Fibroblast of lung (primary cell): Measurements from ENCODE around the gene SLC44A1. TPM values are rescaled to one million over a fixed set of nuclear protein-coding genes. Genes with fewer than 3 reads are reported as not detected.

ENCODE experiments used
- DNase-seq, 2 donors: peaks; one replicate each; pipeline versions ENCODE4 v3.0.0 to v3.0.0-alpha.2; 2010; ENCODE audit warnings: low read depth in 2 of 2
- H2AFZ ChIP-seq: 2 replicates; pipeline ENCODE4 v1.5.1; 2012; ENCODE audit warnings: low read length, control low read depth, inconsistent platforms
- H3K27ac ChIP-seq: 2 replicates; pipeline ENCODE4 v1.5.1; 2011; ENCODE audit warnings: low read length, control low read depth; ENCODE audit not compliant: insufficient read depth
- H3K27me3 ChIP-seq: 2 replicates; pipeline ENCODE4 v1.5.1; 2011; ENCODE audit warnings: mild to moderate bottlenecking, low read length; ENCODE audit not compliant: control insufficient read depth, insufficient read depth
- H3K36me3 ChIP-seq: 2 replicates; pipeline ENCODE4 v1.5.1; 2011; ENCODE audit warnings: low read length; ENCODE audit not compliant: control insufficient read depth, insufficient read depth
- H3K4me1 ChIP-seq: 2 replicates; pipeline ENCODE4 v1.5.1; 2011; ENCODE audit warnings: low read length; ENCODE audit not compliant: control insufficient read depth, insufficient read depth; ENCODE audit errors: extremely low read depth
- H3K4me2 ChIP-seq: 2 replicates; pipeline ENCODE4 v1.5.1; 2011; ENCODE audit warnings: low read length, control low read depth; ENCODE audit not compliant: insufficient read depth; ENCODE audit errors: extremely low read depth
- H3K4me3 ChIP-seq, 4 experiments: fragments of 200-600 bp in 1 of 4; sonication (generic) in 1 of 4; replicated peaks in 1 of 4; 2 replicates each; pipeline ENCODE4 v1.5.1; 2011 to 2016; ENCODE audit warnings: low read length in 4 of 4, low read depth in 3 of 4, mild to moderate bottlenecking in 3 of 4, control low read depth in 2 of 4, inconsistent platforms in 1 of 4, mixed read lengths in 1 of 4; ENCODE audit not compliant: insufficient read depth in 1 of 4; ENCODE audit errors: control extremely low read depth in 1 of 4
- H3K79me2 ChIP-seq: 2 replicates; pipeline ENCODE4 v1.5.1; 2012; ENCODE audit warnings: mild to moderate bottlenecking, low read length, inconsistent platforms; ENCODE audit not compliant: control insufficient read depth, insufficient read depth
- H3K9ac ChIP-seq: 2 replicates; pipeline ENCODE4 v1.5.1; 2011; ENCODE audit warnings: mild to moderate bottlenecking, low read length, control low read depth; ENCODE audit not compliant: insufficient read depth
- H3K9me3 ChIP-seq: 2 replicates; pipeline ENCODE4 v1.5.1; 2012; ENCODE audit warnings: low read depth, low read length; ENCODE audit not compliant: control insufficient read depth, insufficient read depth
- H4K20me1 ChIP-seq: 2 replicates; pipeline ENCODE4 v1.5.1; 2011; ENCODE audit warnings: low read length; ENCODE audit not compliant: control insufficient read depth, insufficient read depth; ENCODE audit errors: extremely low read depth
- EZH2 ChIP-seq: IDR thresholded peaks from 2 replicates; pipeline ENCODE4 v1.5.1; 2012; ENCODE audit warnings: low read length, control low read depth, mild to moderate bottlenecking; ENCODE audit errors: missing control alignments
- polyA plus RNA-seq, 2 donors: library from polyadenylated mRNA; depleted of rRNA in 1 of 2; stranded (reverse) in 1 of 2; unstranded in 1 of 2; fragments of >200 nt; gene quantifications; 2 replicates each; pipeline ENCODE4 v1.2.1, GENCODE V29; 2011 to 2012; ENCODE audit warnings: missing spikeins in 1 of 2
- total RNA-seq: library from RNA; depleted of rRNA; stranded (reverse); fragments of >200 nt; gene quantifications from 2 replicates; pipeline ENCODE4 v1.2.1, GENCODE V29; 2014
- TF ChIP-seq, protein P1 (sequence below), 2 donors: IDR thresholded peaks in 1 of 2; conservative IDR thresholded peaks in 1 of 2; 1 replicate in 1 of 2; 2 replicates in 1 of 2; pipeline ENCODE4 v1.5.1; 2011 to 2012; ENCODE audit warnings: low read length in 2 of 2, control low read depth in 1 of 2, inconsistent platforms in 1 of 2, low read depth in 1 of 2, mild to moderate bottlenecking in 1 of 2

The SLC44A1 gene
- total and polyA plus RNA-seq, 2 donors (not counting 1 experiment from before 2014, with no cell fraction given) = 35.9 to 54.2 TPM

DNA sequence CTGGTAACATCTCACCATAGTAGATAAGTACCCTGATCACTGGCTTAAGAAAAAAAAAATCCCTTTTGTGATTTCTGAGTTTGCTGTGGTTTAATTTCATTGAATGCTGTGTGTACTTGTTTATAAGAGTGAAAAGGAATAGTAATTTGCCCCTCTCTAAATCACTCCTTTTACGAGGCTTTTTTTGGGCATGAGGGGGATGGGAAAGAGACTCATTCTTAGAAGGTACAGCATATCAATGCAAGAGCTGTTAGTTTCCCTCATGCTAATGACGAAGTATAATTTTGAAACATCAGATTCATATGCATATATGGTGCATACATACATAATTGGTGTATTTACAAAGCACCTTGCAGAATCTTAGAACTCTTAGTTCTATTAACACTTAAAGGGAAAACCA lies 2.4 kb upstream of the SLC44A1 start:
- Histone ChIP-seq H3K9ac (no peak overlapping the region), H3K36me3 (no peaks in the 10 kb centered on the region), H4K20me1 (no peaks in the 10 kb centered on the region), H3K4me1 (no peaks in the 10 kb centered on the region), H3K27me3 (no peaks in the 10 kb centered on the region), H3K79me2 (no peaks in the 10 kb centered on the region), H3K9me3 (no peaks in the 10 kb centered on the region), H2AFZ (no peak overlapping the region), H3K4me2 (peak overlapping the region; percentile 9), H3K4me3 (peak overlapping the region in 1 of 4 experiments; percentile 9), H3K27ac (no peak overlapping the region)
- TF ChIP-seq, protein P1, sequence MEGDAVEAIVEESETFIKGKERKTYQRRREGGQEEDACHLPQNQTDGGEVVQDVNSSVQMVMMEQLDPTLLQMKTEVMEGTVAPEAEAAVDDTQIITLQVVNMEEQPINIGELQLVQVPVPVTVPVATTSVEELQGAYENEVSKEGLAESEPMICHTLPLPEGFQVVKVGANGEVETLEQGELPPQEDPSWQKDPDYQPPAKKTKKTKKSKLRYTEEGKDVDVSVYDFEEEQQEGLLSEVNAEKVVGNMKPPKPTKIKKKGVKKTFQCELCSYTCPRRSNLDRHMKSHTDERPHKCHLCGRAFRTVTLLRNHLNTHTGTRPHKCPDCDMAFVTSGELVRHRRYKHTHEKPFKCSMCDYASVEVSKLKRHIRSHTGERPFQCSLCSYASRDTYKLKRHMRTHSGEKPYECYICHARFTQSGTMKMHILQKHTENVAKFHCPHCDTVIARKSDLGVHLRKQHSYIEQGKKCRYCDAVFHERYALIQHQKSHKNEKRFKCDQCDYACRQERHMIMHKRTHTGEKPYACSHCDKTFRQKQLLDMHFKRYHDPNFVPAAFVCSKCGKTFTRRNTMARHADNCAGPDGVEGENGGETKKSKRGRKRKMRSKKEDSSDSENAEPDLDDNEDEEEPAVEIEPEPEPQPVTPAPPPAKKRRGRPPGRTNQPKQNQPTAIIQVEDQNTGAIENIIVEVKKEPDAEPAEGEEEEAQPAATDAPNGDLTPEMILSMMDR (conservative IDR thresholded peaks at IDR 0.05 in 1 of 2, IDR thresholded peaks at IDR 0.05 in 1 of 2; ENCODE audit: low read depth in 1 of 2, low read length in 2 of 2) = no peak
- no peak for TF ChIP-seq EZH2
- no peak for DNase-seq

DNA sequence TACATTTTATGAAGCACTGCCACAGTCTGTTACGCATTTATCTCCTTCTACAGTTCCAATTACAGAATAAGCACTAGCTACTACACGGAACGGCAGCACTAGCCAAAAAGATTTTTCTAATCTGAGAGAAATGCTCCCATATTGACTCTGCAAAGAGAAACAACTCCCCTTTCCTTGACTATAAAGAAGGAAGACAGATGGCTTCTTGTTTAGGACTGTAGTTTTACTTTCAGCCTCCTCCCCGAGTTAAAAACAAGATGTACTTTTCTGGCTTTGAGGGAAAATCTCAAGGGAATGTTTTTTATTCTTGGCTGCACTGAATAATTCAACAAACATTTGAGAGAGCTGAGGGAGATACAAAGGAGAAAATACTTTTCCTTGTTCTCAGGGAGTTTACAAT lies 1.9 kb upstream of the SLC44A1 start:
- peak in 1 of 2 donors; percentile 44 for DNase-seq
- peaks cover 1% of the 10 kb centered on the region for H3K79me2 ChIP-seq
- H3K4me3 ChIP-seq = peak overlapping the region in 1 of 4 experiments; percentile 9
- H3K36me3 ChIP-seq = no peaks in the 10 kb centered on the region
- no peaks in the 10 kb centered on the region for H3K27me3 ChIP-seq
- no peaks in the 10 kb centered on the region for H3K4me1 ChIP-seq
- H3K9me3 ChIP-seq = no peaks in the 10 kb centered on the region
- peak overlapping the region; percentile 9 for H3K4me2 ChIP-seq
- H4K20me1 ChIP-seq = no peaks in the 10 kb centered on the region
- no peak overlapping the region for H3K27ac ChIP-seq
- TF ChIP-seq EZH2 = no peak
- TF ChIP-seq, protein P1 (conservative IDR thresholded peaks at IDR 0.05 in 1 of 2, IDR thresholded peaks at IDR 0.05 in 1 of 2; ENCODE audit: low read depth in 1 of 2, low read length in 2 of 2) = no peak
- H2AFZ ChIP-seq = peak overlapping the region; percentile 9
- H3K9ac ChIP-seq = no peak overlapping the region

DNA sequence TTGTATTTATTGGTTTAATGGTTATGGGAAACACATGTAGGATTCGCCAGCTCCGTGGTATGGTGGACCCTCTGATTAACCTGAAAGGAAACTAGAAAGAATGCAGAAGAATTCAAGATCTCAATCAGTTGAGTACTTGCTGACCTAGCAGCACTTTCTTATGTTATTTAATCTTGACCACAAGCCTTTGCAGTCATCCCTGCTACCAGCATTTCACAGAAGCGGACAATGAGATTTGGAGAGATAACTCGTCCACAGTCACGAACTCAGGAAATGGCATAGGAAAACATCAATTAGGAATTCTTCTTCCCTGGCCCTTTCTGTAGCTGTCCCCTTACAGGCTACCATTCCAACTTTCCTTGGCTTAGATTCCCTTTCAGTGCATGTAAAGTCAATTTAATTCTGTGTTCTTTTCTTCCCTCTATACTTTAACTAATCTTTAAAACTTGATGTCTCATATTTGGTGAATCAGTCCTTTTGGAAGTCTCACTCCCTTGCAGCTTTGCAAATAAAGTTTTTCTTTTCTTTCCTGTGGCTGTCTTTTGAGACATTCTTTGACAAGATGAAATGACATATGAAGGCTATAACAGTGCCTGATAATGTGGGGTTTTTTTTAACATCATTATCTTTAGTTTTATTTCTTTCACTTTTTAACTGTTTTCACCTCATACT lies 1.3 kb upstream of the SLC44A1 start:
- Histone ChIP-seq H3K27ac (no peak overlapping the region), H3K9ac (no peak overlapping the region), H3K27me3 (no peaks in the 10 kb centered on the region), H3K4me1 (no peaks in the 10 kb centered on the region), H3K4me3 (peak overlapping the region in 2 of 4 experiments; percentile 4 to 9), H3K4me2 (peak overlapping the region; percentile 9), H3K9me3 (no peaks in the 10 kb centered on the region), H3K79me2 (peaks cover 1% of the 10 kb centered on the region), H3K36me3 (no peaks in the 10 kb centered on the region), H2AFZ (peak overlapping the region; percentile 2), H4K20me1 (no peaks in the 10 kb centered on the region)
- TF ChIP-seq EZH2 = no peak
- TF ChIP-seq, protein P1 (conservative IDR thresholded peaks at IDR 0.05 in 1 of 2, IDR thresholded peaks at IDR 0.05 in 1 of 2; ENCODE audit: low read depth in 1 of 2, low read length in 2 of 2) = no peak
- peak in 1 of 2 donors; percentile 93 for DNase-seq
